IMR-90 (cell line): ENCODE measurements around the gene TLR6. TPM values are rescaled to one million over a fixed set of nuclear protein-coding genes. Genes with fewer than 3 reads are reported as not detected.

Source experiments
- ATAC-seq: fragments of 200-7000 bp; cut with Tn5 transposase; 2 replicates; pipeline ENCODE4 v1.9.1; 2020; ENCODE audit warnings: low read depth, mild to moderate bottlenecking, moderate library complexity
- BruUV-seq: library from RNA; stranded (reverse); fragments of 400-500 nt; replicated peaks from 2 replicates; lab custom pipeline; 2021; lab: Mats Ljungman, UMichigan
- CTCF ChIA-PET: fragments of 300-600 bp; formaldehyde crosslinking; extraction: SDS; loops from one replicate; lab custom pipeline; 2021; ENCODE audit warnings: antibody characterized with exemption; lab: Yijun Ruan, JAX
- POLR2A ChIA-PET: fragments of 300-600 bp; sonication (Branson Sonifier 250); formaldehyde crosslinking; loops from one replicate; lab custom pipeline; 2022; ENCODE audit warnings: antibody characterized with exemption; ENCODE audit not compliant: unreplicated experiment; lab: Charles Lee
- DNase-seq: peaks from one replicate; pipeline ENCODE4 v3.0.0; 2013
- H2AFZ ChIP-seq: replicated peaks from 2 replicates; pipeline ENCODE3; 2013; ENCODE audit warnings: low read length, mild to moderate bottlenecking; ENCODE audit not compliant: poor library complexity
- H2AK5ac ChIP-seq: 2 replicates; pipeline ENCODE4 v1.6.1; 2013; ENCODE audit warnings: low read depth, low read length, inconsistent platforms
- H2AK9ac ChIP-seq: replicated peaks from 2 replicates; pipeline ENCODE3; 2013; ENCODE audit warnings: mild to moderate bottlenecking, low read depth, low read length, moderate library complexity; ENCODE audit not compliant: poor library complexity
- H2BK120ac ChIP-seq: 2 replicates; pipeline ENCODE4 v1.6.1; 2013; ENCODE audit warnings: low read depth, low read length, inconsistent platforms
- H2BK15ac ChIP-seq: 3 replicates; pipeline ENCODE4 v1.6.1; 2013; ENCODE audit warnings: low read depth, low read length, inconsistent platforms
- H2BK20ac ChIP-seq: 2 replicates; pipeline ENCODE4 v1.6.1; 2013; ENCODE audit warnings: low read depth, mild to moderate bottlenecking, inconsistent platforms, low read length, moderate library complexity
- H2BK5ac ChIP-seq: 2 replicates; pipeline ENCODE4 v1.6.1; 2013; ENCODE audit warnings: mild to moderate bottlenecking, low read depth, low read length, inconsistent platforms; ENCODE audit not compliant: poor library complexity, severe bottlenecking
- H3K14ac ChIP-seq: replicated peaks from 2 replicates; pipeline ENCODE4 v1.6.1; 2013; ENCODE audit warnings: low read depth, low read length, inconsistent platforms
- H3K18ac ChIP-seq: 2 replicates; pipeline ENCODE4 v1.6.1; 2013; ENCODE audit warnings: low read depth, low read length, control low read depth
- H3K23ac ChIP-seq: 2 replicates; pipeline ENCODE4 v1.6.1; 2013; ENCODE audit warnings: low read depth, low read length, inconsistent platforms
- H3K27ac ChIP-seq: 2 replicates; pipeline ENCODE4 v1.5.1; 2013; ENCODE audit warnings: mild to moderate bottlenecking, control low read depth, low read length; ENCODE audit not compliant: insufficient read depth
- H3K27me3 ChIP-seq: 2 replicates; pipeline ENCODE4 v1.6.1; 2013; ENCODE audit warnings: low read length; ENCODE audit not compliant: control insufficient read depth, insufficient read depth
- H3K36me3 ChIP-seq: 2 replicates; pipeline ENCODE4 v1.6.1; 2013; ENCODE audit warnings: low read length, mixed read lengths; ENCODE audit not compliant: control insufficient read depth, insufficient read depth
- H3K4ac ChIP-seq: 2 replicates; pipeline ENCODE4 v1.6.1; 2013; ENCODE audit warnings: low read depth, low read length, inconsistent platforms
- H3K4me1 ChIP-seq: 2 replicates; pipeline ENCODE4 v1.6.1; 2013; ENCODE audit warnings: low read length, mixed read lengths; ENCODE audit not compliant: control insufficient read depth, insufficient read depth
- H3K4me2 ChIP-seq: 2 replicates; pipeline ENCODE4 v1.6.1; 2013; ENCODE audit warnings: low read depth, mild to moderate bottlenecking, control low read depth, low read length, moderate library complexity
- H3K4me3 ChIP-seq: 2 replicates; pipeline ENCODE4 v1.5.1; 2013; ENCODE audit warnings: low read depth, mild to moderate bottlenecking, control low read depth, low read length, moderate library complexity; ENCODE audit not compliant: insufficient read depth
- H3K56ac ChIP-seq: 2 replicates; pipeline ENCODE4 v1.6.1; 2013; ENCODE audit warnings: low read length, inconsistent platforms; ENCODE audit not compliant: insufficient read depth; ENCODE audit errors: extremely low read depth
- H3K79me1 ChIP-seq, 2 experiments: 2 replicates each; pipeline ENCODE4 v1.6.1; 2013; ENCODE audit warnings: low read length in 2 of 2, inconsistent platforms in 1 of 2, low read depth in 1 of 2
- H3K9ac ChIP-seq: 2 replicates; pipeline ENCODE4 v1.6.1; 2013; ENCODE audit warnings: low read depth, low read length, control low read depth
- H3K9me1 ChIP-seq: 2 replicates; pipeline ENCODE4 v1.6.1; 2013; ENCODE audit warnings: low read length, inconsistent platforms; ENCODE audit not compliant: insufficient read depth
- H3K9me3 ChIP-seq: 2 replicates; pipeline ENCODE4 v1.6.1; 2013; ENCODE audit warnings: low read length; ENCODE audit not compliant: control insufficient read depth, insufficient read depth
- H4K20me1 ChIP-seq: 2 replicates; pipeline ENCODE4 v1.6.1; 2013; ENCODE audit warnings: low read length, inconsistent platforms; ENCODE audit not compliant: insufficient read depth
- H4K5ac ChIP-seq: 2 replicates; pipeline ENCODE4 v1.6.1; 2013; ENCODE audit warnings: mild to moderate bottlenecking, low read depth, low read length, control low read depth
- H4K8ac ChIP-seq, 2 experiments: 2 replicates each; pipeline ENCODE4 v1.6.1; 2013; ENCODE audit warnings: low read depth in 2 of 2, low read length in 2 of 2, control low read depth in 1 of 2, inconsistent platforms in 1 of 2
- H4K91ac ChIP-seq: 2 replicates; pipeline ENCODE4 v1.6.1; 2013; ENCODE audit warnings: low read depth, low read length, inconsistent platforms; ENCODE audit not compliant: insufficient read depth
- BHLHE40 ChIP-seq: fragments of 150-350 bp; IDR thresholded peaks from 2 replicates; pipeline ENCODE4 v1.6.1; 2016; ENCODE audit warnings: mild to moderate bottlenecking, low read depth, low read length
- CEBPB ChIP-seq: IDR thresholded peaks from 2 replicates; pipeline ENCODE4 v1.6.1; 2012; ENCODE audit warnings: low read depth, low read length, improper control_type of control experiment
- CHD1 ChIP-seq: IDR thresholded peaks from 2 replicates; pipeline ENCODE4 v1.6.1; 2012; ENCODE audit warnings: low read depth, low read length, improper control_type of control experiment
- FOS ChIP-seq: fragments of 150-350 bp; IDR thresholded peaks from 2 replicates; pipeline ENCODE4 v1.6.1; 2016; ENCODE audit warnings: low read depth, low read length
- MAFK ChIP-seq: IDR thresholded peaks from 2 replicates; pipeline ENCODE4 v1.6.1; 2012; ENCODE audit warnings: low read depth, low read length, improper control_type of control experiment
- MAZ ChIP-seq: IDR thresholded peaks from 2 replicates; pipeline ENCODE4 v1.6.1; 2012; ENCODE audit warnings: low read depth, mild to moderate bottlenecking, low read length, improper control_type of control experiment, moderate library complexity, borderline replicate concordance
- MXI1 ChIP-seq: IDR thresholded peaks from 2 replicates; pipeline ENCODE4 v1.6.1; 2012; ENCODE audit warnings: low read depth, mild to moderate bottlenecking, low read length, moderate library complexity, borderline replicate concordance
- NFE2L2 ChIP-seq: fragments of 150-350 bp; IDR thresholded peaks from 2 replicates; pipeline ENCODE4 v1.6.1; 2016; ENCODE audit warnings: low read depth, mild to moderate bottlenecking, low read length
- POLR2A ChIP-seq: IDR thresholded peaks from 2 replicates; pipeline ENCODE4 v1.6.1; 2012; ENCODE audit warnings: mild to moderate bottlenecking, low read depth, low read length
- RAD21 ChIP-seq: IDR thresholded peaks from 2 replicates; pipeline ENCODE4 v1.6.1; 2012; ENCODE audit warnings: low read length, improper control_type of control experiment
- RCOR1 ChIP-seq: IDR thresholded peaks from 2 replicates; pipeline ENCODE4 v1.6.1; 2012; ENCODE audit warnings: mild to moderate bottlenecking, low read length, improper control_type of control experiment; ENCODE audit not compliant: insufficient replicate concordance
- RFX5 ChIP-seq: IDR thresholded peaks from 2 replicates; pipeline ENCODE4 v1.8.0; 2012; ENCODE audit warnings: low read depth, mild to moderate bottlenecking, low read length, moderate library complexity
- SMC3 ChIP-seq: fragments of 150-350 bp; IDR thresholded peaks from 2 replicates; pipeline ENCODE4 v1.6.1; 2016; ENCODE audit warnings: low read depth, mild to moderate bottlenecking, antibody characterized with exemption, low read length, moderate library complexity
- USF2 ChIP-seq: fragments of 150-350 bp; IDR thresholded peaks from 2 replicates; pipeline ENCODE4 v1.6.1; 2017; ENCODE audit warnings: mild to moderate bottlenecking, antibody characterized with exemption, low read length, low read depth
- WGBS, 2 experiments: methylation state at CpG; one replicate each; pipeline versions ENCODE4 v1.1.5 to v1.1.7; 2013; ENCODE audit warnings: missing lambda C conversion rate in 2 of 2; ENCODE audit not compliant: insufficient read length in 1 of 2; ENCODE audit errors: extremely low coverage in 2 of 2; 5-methylcytosine and 5-hydroxymethylcytosine counted together
- dilution Hi-C: fragments of 300-500 bp; cut with HindIII; formaldehyde crosslinking; loops from one replicate; pipeline ENCODE4 v1.14.3; 2018; ENCODE audit warnings: low sequenced_read_pairs; ENCODE audit not compliant: unreplicated experiment
- in situ Hi-C: fragments of 300-500 bp; cut with MboI; formaldehyde crosslinking; loops from 3 replicates; pipeline ENCODE4 v1.14.3; 2019; ENCODE audit warnings: low sequenced_read_pairs, inconsistent platforms, mixed read lengths
- intact Hi-C: fragments of 100-400 bp; cut with micrococcal nuclease; formaldehyde crosslinking; loops from 2 replicates; pipeline ENCODE4 v1.10.0; 2022
- polyA plus RNA-seq, 3 experiments: library from polyadenylated mRNA; depleted of rRNA; stranded (reverse); fragments of >200 nt; gene quantifications; 2 replicates each; pipeline ENCODE4 v1.2.3, GENCODE V29; 2012; ENCODE audit warnings: low replicate concordance in 1 of 3
- total RNA-seq: library from RNA; depleted of rRNA; stranded (reverse); fragments of >200 nt; gene quantifications from 2 replicates; pipeline ENCODE4 v1.2.3, GENCODE V29; 2012
- TF ChIP-seq, protein P1 (sequence below): conservative IDR thresholded peaks from 2 replicates; pipeline ENCODE4 v1.5.1; 2012; ENCODE audit warnings: mild to moderate bottlenecking, low read depth, low read length, improper control_type of control experiment
- TF ChIP-seq, protein P2 (sequence below): fragments of 150-350 bp; IDR thresholded peaks from 2 replicates; pipeline ENCODE4 v1.6.1; 2016; ENCODE audit warnings: low read depth, mild to moderate bottlenecking, low read length, moderate library complexity, borderline replicate concordance

Gene TLR6
- total and polyA plus RNA-seq, 2 of the 4 experiments (the other 2 are of a cell fraction), result 1.4 to 3.9 TPM

DNA sequence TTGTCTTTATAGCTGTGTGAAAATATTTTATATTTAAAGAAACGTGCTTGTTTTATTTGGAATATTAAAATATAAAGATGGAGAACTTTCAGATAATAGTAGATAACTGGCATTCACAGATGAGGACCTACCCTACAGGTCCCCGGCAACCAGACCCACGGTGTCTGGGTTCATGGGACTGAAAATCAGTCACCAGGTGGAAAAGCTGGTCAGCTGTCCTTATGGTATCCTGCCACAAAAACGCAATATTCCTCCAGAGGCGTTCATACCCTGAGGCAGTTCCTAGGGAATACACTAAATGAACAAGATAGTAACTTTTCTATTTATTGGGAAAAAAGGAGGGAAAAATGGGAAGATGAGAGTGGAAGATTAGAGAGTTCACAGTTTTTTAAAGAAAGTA, 1.2 kb downstream of the TLR6 start:
- H2BK5ac ChIP-seq, result no peak overlapping the region
- H3K4ac ChIP-seq, result no peak overlapping the region
- H3K4me3 ChIP-seq, result no peak overlapping the region
- dilution Hi-C loops, result no loop called here
- no peak for TF ChIP-seq RAD21
- TF ChIP-seq RCOR1, result no peak
- TF ChIP-seq SMC3, result no peak
- no peak for TF ChIP-seq FOS
- TF ChIP-seq MAZ, result no peak
- TF ChIP-seq MAFK, result no peak
- no peak for TF ChIP-seq CEBPB
- TF ChIP-seq, protein P1, sequence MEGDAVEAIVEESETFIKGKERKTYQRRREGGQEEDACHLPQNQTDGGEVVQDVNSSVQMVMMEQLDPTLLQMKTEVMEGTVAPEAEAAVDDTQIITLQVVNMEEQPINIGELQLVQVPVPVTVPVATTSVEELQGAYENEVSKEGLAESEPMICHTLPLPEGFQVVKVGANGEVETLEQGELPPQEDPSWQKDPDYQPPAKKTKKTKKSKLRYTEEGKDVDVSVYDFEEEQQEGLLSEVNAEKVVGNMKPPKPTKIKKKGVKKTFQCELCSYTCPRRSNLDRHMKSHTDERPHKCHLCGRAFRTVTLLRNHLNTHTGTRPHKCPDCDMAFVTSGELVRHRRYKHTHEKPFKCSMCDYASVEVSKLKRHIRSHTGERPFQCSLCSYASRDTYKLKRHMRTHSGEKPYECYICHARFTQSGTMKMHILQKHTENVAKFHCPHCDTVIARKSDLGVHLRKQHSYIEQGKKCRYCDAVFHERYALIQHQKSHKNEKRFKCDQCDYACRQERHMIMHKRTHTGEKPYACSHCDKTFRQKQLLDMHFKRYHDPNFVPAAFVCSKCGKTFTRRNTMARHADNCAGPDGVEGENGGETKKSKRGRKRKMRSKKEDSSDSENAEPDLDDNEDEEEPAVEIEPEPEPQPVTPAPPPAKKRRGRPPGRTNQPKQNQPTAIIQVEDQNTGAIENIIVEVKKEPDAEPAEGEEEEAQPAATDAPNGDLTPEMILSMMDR, result no peak
- no peak for TF ChIP-seq CHD1
- TF ChIP-seq, protein P2, sequence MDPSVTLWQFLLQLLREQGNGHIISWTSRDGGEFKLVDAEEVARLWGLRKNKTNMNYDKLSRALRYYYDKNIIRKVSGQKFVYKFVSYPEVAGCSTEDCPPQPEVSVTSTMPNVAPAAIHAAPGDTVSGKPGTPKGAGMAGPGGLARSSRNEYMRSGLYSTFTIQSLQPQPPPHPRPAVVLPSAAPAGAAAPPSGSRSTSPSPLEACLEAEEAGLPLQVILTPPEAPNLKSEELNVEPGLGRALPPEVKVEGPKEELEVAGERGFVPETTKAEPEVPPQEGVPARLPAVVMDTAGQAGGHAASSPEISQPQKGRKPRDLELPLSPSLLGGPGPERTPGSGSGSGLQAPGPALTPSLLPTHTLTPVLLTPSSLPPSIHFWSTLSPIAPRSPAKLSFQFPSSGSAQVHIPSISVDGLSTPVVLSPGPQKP, result no peak
- no peak for TF ChIP-seq POLR2A
- TF ChIP-seq RFX5, result no peak
- no peak for TF ChIP-seq NFE2L2
- no peak for TF ChIP-seq MXI1
- TF ChIP-seq BHLHE40, result no peak
- TF ChIP-seq USF2, result no peak
- H2BK15ac ChIP-seq, result no peak overlapping the region
- H4K8ac ChIP-seq, result no peak overlapping the region
- ATAC-seq (no peak), DNase-seq (no peak)
- no peak overlapping the region for H3K56ac ChIP-seq
- H3K14ac ChIP-seq, result no peak overlapping the region
- H2AK9ac ChIP-seq, result no peak overlapping the region
- POLR2A ChIA-PET, result no interaction called here
- no peak overlapping the region for H4K5ac ChIP-seq
- H3K27ac ChIP-seq, result no peak overlapping the region
- H3K9ac ChIP-seq, result no peak overlapping the region
- peaks cover 0 to 3% of the 10 kb centered on the region in 2 experiments; a peak in 1 of 4 replicates for H3K79me1 ChIP-seq
- no TSS peak for BruUV-seq
- no peak overlapping the region for H3K23ac ChIP-seq
- H4K91ac ChIP-seq, result no peak overlapping the region
- no peak overlapping the region for H2BK20ac ChIP-seq
- peaks cover 3% of the 10 kb centered on the region; the same call in 1 of the 2 replicates for H3K9me1 ChIP-seq
- no peak overlapping the region for H3K18ac ChIP-seq
- H2BK120ac ChIP-seq, result no peak overlapping the region
- no peaks in the 10 kb centered on the region for H3K9me3 ChIP-seq
- WGBS, 2 experiments, result 100% methylated on average over 1 of the region's 5 CpGs; no CpG with 5 or more reads in 1 of the 2 experiments
- intact Hi-C loops, result loop anchor here (5.0 to 10.0 kb wide), 3 partner anchors 178 to 793 kb away; no protein-coding TSS in a partner anchor
- H3K4me1 ChIP-seq, result peaks cover 4% of the 10 kb centered on the region
- CTCF ChIA-PET, result interaction anchor here (0.6 to 1.7 kb wide), 7 partner anchors 12 to 280 kb away, joined by 3 to 9 read pairs (median 4); partner anchors contain the start of genes FAM114A1 and TLR10
- H3K36me3 ChIP-seq, result no peaks in the 10 kb centered on the region
- no peak overlapping the region for H2AFZ ChIP-seq
- H3K27me3 ChIP-seq, result no peaks in the 10 kb centered on the region
- H3K4me2 ChIP-seq, result no peak overlapping the region
- in situ Hi-C loops, result loop anchor here (5.0 kb wide), 1 partner anchor 98 kb away; no protein-coding TSS in a partner anchor
- 0 out of 2 replicates have a peak overlapping the region, but pooled peaks have one; percentile 13 for H2AK5ac ChIP-seq
- no peaks in the 10 kb centered on the region for H4K20me1 ChIP-seq
